Measurements from ENCODE around the gene PRKCA.

DNA sequence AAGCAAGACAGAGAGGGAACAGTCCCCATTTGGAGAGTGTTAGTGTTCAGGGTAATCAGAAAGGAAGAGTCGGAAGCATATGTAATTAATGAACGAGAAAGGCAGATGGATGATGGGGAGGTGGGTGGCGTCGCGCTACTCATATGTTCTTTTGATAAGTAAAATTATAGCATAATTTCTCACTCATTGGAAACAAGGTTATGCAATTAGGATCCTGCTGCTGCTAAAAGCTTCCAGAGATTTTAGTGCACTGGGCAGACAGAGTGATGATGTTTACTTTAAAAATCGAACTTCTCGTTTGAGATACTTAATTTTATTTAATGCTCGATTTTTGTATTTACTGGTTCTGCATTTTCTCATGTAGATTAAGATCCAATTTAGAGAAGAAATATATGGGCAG is 96.2 kb downstream of the PRKCA start:
- TF ChIP-seq POLR2A (IDR thresholded peaks at IDR 0.05; ENCODE audit: extremely low read depth, insufficient read length) (no peak), MYC (IDR thresholded peaks at IDR 0.05; ENCODE audit: low read depth, low read length) (no peak), MAX (IDR thresholded peaks at IDR 0.05; ENCODE audit: low read depth, low read length) (no peak)
- TF ChIP-seq, protein P1, sequence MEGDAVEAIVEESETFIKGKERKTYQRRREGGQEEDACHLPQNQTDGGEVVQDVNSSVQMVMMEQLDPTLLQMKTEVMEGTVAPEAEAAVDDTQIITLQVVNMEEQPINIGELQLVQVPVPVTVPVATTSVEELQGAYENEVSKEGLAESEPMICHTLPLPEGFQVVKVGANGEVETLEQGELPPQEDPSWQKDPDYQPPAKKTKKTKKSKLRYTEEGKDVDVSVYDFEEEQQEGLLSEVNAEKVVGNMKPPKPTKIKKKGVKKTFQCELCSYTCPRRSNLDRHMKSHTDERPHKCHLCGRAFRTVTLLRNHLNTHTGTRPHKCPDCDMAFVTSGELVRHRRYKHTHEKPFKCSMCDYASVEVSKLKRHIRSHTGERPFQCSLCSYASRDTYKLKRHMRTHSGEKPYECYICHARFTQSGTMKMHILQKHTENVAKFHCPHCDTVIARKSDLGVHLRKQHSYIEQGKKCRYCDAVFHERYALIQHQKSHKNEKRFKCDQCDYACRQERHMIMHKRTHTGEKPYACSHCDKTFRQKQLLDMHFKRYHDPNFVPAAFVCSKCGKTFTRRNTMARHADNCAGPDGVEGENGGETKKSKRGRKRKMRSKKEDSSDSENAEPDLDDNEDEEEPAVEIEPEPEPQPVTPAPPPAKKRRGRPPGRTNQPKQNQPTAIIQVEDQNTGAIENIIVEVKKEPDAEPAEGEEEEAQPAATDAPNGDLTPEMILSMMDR (IDR thresholded peaks at IDR 0.05; ENCODE audit: low read depth, low read length), result no peak

Data from NB4 (cell line).